ENCODE measurements around the gene PCDHGA3. TPM values are rescaled to one million over a fixed set of nuclear protein-coding genes. Genes with fewer than 3 reads are reported as not detected.
"Not testable (repeated sequence)": the region's sequence is repeated elsewhere in the genome, so short reads cannot be mapped to it uniquely, and the experiment has no call there.

The PCDHGA3 gene
- total RNA-seq = not detected in 2 replicates
- long read RNA-seq = 0 reads

DNA sequence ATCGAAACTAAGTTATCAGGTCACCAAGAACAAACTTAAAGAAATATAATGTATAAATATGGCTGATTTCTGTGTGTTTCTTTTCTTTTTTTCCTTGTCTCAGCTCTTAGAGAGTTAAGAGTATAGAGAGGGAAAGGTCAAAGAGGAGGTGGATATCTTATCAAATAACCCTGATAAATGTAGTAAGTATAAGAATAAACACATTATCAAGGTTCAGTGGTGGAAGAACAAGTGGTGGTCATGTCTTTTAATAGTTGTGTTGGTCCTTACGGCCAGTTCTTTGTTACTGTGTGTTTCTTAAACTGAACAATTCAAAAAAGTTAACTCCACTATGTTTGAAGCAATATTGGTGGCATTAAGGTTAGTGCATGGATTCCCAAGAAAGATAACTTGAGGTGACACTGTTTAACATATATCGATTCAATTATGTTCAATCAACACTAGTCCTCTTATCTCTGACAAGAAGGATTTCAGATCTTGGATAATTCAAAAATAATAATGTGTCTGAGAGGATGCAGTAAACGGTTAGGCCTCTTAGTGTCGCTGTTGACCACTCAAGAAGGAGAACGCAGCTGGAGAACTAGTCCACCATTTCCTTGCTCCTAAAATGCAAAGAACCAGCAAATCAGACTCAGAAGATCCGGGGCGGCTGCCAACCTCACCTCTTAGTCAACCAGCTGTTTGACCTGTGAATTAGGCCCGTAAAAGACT lies at the start of gene PCDHGA3:
Gene PCDHGA3, plus strand, starts transcription at position 588 of the 711 bp plus-strand sequence. CDS start 205 bp downstream, outside the sequence.
- H3K27ac Mint-ChIP-seq (ENCODE audit: unreplicated experiment) = no peak within 1 kb of the TSS
- no peaks in the 10 kb centered on the region for H3K4me1 Mint-ChIP-seq (ENCODE audit: unreplicated experiment)
- no peaks in the 10 kb centered on the region for H3K36me3 Mint-ChIP-seq (ENCODE audit: unreplicated experiment)
- H3K9me3 Mint-ChIP-seq (ENCODE audit: unreplicated experiment) = peaks cover 31% of the 10 kb centered on the region
- DNase-seq (ENCODE audit: extremely low spot score, unreplicated experiment) = no peak
- H3K4me3 Mint-ChIP-seq (ENCODE audit: unreplicated experiment) = no peak within 1 kb of the TSS
- TF ChIP-seq, protein P1, sequence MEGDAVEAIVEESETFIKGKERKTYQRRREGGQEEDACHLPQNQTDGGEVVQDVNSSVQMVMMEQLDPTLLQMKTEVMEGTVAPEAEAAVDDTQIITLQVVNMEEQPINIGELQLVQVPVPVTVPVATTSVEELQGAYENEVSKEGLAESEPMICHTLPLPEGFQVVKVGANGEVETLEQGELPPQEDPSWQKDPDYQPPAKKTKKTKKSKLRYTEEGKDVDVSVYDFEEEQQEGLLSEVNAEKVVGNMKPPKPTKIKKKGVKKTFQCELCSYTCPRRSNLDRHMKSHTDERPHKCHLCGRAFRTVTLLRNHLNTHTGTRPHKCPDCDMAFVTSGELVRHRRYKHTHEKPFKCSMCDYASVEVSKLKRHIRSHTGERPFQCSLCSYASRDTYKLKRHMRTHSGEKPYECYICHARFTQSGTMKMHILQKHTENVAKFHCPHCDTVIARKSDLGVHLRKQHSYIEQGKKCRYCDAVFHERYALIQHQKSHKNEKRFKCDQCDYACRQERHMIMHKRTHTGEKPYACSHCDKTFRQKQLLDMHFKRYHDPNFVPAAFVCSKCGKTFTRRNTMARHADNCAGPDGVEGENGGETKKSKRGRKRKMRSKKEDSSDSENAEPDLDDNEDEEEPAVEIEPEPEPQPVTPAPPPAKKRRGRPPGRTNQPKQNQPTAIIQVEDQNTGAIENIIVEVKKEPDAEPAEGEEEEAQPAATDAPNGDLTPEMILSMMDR (IDR thresholded peaks at IDR 0.05) = no peak
- no peaks in the 10 kb centered on the region for H3K27me3 Mint-ChIP-seq (ENCODE audit: unreplicated experiment)

DNA sequence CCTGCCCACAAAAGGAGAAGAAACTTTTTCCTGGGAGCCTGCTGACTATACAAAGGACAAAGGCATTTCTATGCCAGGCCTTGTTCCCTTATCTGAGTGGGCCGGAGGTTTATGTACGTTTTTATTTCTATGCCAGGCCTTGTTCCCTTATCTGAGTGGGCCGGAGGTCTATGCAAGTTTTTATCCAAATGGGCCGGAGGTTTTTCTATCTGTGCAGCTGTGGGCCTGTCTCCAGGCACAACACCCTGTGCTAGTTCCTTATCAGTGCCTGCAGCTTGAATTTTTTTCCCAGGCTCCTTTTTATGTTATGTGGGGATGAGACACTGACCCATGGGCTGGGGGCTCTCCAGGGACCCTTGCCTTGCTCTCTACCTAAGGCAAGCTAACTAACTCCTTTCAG lies 45.3 kb upstream of the PCDHGA3 start:
- DNase-seq (ENCODE audit: extremely low spot score, unreplicated experiment) = no peak
- Mint-ChIP-seq H3K4me1 (ENCODE audit: unreplicated experiment) (no peaks in the 10 kb centered on the region), H3K36me3 (ENCODE audit: unreplicated experiment) (peaks cover 14% of the 10 kb centered on the region), H3K27ac (ENCODE audit: unreplicated experiment) (no peak overlapping the region), H3K4me3 (ENCODE audit: unreplicated experiment) (no peak overlapping the region), H3K27me3 (ENCODE audit: unreplicated experiment) (no peaks in the 10 kb centered on the region), H3K9me3 (ENCODE audit: unreplicated experiment) (peaks cover 49% of the 10 kb centered on the region)
- TF ChIP-seq, protein P1 (IDR thresholded peaks at IDR 0.05) = no peak

DNA sequence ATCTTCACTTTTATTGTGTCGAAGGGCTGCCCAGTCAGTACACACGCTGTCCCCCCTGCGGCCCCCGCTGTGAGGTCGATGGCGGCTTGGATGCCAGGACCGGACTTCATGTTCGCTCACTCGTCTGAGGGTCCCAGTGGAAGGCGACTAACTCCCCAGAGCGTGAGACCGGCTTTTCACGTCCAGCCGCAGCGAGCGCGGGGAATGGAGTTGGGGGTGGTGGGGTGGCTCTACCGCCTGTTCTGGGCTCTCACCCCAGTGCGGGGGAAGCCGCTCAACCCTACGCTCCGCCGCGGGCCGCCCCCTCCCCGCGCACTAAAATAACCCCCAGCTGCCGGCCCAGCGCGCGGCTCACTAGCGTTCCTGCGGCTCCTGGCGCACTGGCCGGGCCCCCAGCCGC lies 39.9 kb upstream of the PCDHGA3 start, which contains the start of gene SLC25A2:
Gene SLC25A2, minus strand, starts transcription at position 294 of the 400 bp plus-strand sequence. Its CDS starts 184 bp downstream, at position 110.
- H3K4me1 Mint-ChIP-seq (ENCODE audit: unreplicated experiment) = no peaks in the 10 kb centered on the region
- no peak within 1 kb of the TSS for H3K4me3 Mint-ChIP-seq (ENCODE audit: unreplicated experiment)
- no peak within 1 kb of the TSS for H3K27ac Mint-ChIP-seq (ENCODE audit: unreplicated experiment)
- peaks cover 19% of the 10 kb centered on the region for H3K36me3 Mint-ChIP-seq (ENCODE audit: unreplicated experiment)
- no peaks in the 10 kb centered on the region for H3K27me3 Mint-ChIP-seq (ENCODE audit: unreplicated experiment)
- DNase-seq (ENCODE audit: extremely low spot score, unreplicated experiment) = no peak
- peaks cover 32% of the 10 kb centered on the region for H3K9me3 Mint-ChIP-seq (ENCODE audit: unreplicated experiment)
- TF ChIP-seq, protein P1 (IDR thresholded peaks at IDR 0.05) = no peak

DNA sequence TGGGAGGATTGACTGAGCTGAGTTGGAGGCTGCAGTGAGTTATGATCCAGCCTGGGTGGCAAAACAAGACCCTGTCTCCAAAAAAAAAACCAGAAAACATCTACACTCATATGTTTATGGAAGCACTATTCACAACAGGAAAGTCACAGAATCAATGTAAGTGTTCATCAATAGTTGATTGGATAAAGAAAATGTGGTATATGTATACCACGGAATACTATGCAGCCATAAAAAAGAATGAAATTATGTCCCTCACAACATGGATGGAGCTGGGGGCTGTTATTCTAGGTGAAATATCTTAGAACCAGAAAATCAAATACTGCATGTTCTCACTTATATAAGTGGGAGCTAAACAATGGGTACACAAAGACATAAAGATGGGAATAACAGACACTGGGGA lies 37.0 kb upstream of the PCDHGA3 start:
- H3K9me3 Mint-ChIP-seq (ENCODE audit: unreplicated experiment) = peaks cover 35% of the 10 kb centered on the region
- H3K36me3 Mint-ChIP-seq (ENCODE audit: unreplicated experiment) = peaks cover 33% of the 10 kb centered on the region
- TF ChIP-seq, protein P1 (IDR thresholded peaks at IDR 0.05) = no peak
- no peaks in the 10 kb centered on the region for H3K27me3 Mint-ChIP-seq (ENCODE audit: unreplicated experiment)
- H3K4me3 Mint-ChIP-seq (ENCODE audit: unreplicated experiment) = no peak overlapping the region
- DNase-seq (ENCODE audit: extremely low spot score, unreplicated experiment) = no peak
- H3K4me1 Mint-ChIP-seq (ENCODE audit: unreplicated experiment) = no peaks in the 10 kb centered on the region
- no peak overlapping the region for H3K27ac Mint-ChIP-seq (ENCODE audit: unreplicated experiment)

DNA sequence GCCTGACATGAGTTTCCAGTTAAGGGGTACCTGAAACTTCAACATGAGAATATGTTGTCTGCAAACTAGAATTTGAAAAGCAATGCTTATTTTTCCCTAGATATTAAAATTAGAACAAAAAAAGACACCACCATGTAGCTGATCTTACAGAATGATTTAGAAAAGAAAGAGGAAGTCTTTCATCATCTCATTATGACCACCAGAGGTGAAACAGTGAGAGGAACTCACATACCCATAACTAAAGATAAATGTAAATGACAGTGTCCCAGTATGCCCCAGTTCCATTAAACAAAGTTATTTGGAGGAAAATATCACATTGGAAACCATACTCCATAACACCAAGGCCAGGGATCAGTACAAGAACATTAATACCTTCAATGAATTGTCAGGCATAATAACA lies 29.9 kb upstream of the PCDHGA3 start:
- DNase-seq (ENCODE audit: extremely low spot score, unreplicated experiment) = no peak
- H3K4me1 Mint-ChIP-seq (ENCODE audit: unreplicated experiment) = peaks cover 1% of the 10 kb centered on the region
- no peak overlapping the region for H3K27ac Mint-ChIP-seq (ENCODE audit: unreplicated experiment)
- H3K27me3 Mint-ChIP-seq (ENCODE audit: unreplicated experiment) = no peaks in the 10 kb centered on the region
- peaks cover 81% of the 10 kb centered on the region for H3K36me3 Mint-ChIP-seq (ENCODE audit: unreplicated experiment)
- H3K4me3 Mint-ChIP-seq (ENCODE audit: unreplicated experiment) = no peak overlapping the region
- H3K9me3 Mint-ChIP-seq (ENCODE audit: unreplicated experiment) = peaks cover 55% of the 10 kb centered on the region
- TF ChIP-seq, protein P1 (IDR thresholded peaks at IDR 0.05) = no peak

DNA sequence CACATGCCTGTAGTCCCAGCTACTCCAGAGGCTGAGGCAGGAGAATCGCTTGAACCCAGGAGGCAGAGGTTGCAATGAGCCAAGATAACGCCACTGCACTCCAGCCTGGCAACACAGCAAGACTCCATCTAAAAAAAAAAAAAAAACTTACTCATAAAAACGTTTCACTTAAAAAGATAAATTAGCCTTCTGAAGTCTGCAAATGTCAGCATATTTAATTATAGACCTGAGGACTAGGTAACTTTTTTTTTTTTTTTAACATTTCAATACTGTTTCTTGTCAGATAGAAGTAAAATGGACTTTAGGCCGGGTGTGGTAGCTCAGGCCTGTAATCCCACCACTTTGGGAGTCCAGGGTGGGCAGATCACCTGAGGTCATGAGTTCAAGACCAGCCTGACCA lies 26.7 kb upstream of the PCDHGA3 start:
- H3K27ac Mint-ChIP-seq (ENCODE audit: unreplicated experiment); DNase-seq (ENCODE audit: extremely low spot score, unreplicated experiment); H3K4me3 Mint-ChIP-seq (ENCODE audit: unreplicated experiment); H3K27me3 Mint-ChIP-seq (ENCODE audit: unreplicated experiment): not testable (repeated sequence)
- Mint-ChIP-seq H3K4me1 (ENCODE audit: unreplicated experiment) (peaks cover 12% of the 10 kb centered on the region), H3K36me3 (ENCODE audit: unreplicated experiment) (peaks cover 88% of the 10 kb centered on the region), H3K9me3 (ENCODE audit: unreplicated experiment) (peaks cover 62% of the 10 kb centered on the region)

Measured in osteocyte (in vitro differentiated cells).